ENCODE results near the gene MIPOL1.

Gene MIPOL1

DNA sequence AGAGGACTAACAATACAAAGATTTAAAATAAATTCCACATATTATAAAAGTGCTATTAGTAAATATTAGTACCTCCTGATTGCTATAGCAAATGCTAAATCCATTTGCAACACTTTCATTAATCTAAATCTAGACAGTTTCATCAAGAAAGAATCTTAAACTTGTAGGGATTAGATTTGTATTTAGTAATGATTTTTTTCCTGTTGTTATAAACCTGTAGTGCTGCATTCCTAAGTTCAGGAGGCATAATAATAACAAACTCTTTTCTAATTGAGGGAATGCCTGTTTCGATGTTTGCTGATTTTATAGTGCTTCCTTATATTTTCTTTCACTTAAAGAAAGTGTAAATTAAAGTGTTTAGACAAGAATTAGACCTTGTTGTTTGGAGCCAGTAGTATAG, 231.2 kb downstream of the MIPOL1 start:
- no peaks in the 10 kb centered on the region for H3K4me1 ChIP-seq (ENCODE audit: insufficient read depth, low read length, poor library complexity, severe bottlenecking)
- no peak overlapping the region for H3K4me3 ChIP-seq (ENCODE audit: low read length, poor library complexity, severe bottlenecking)
- H3K9ac ChIP-seq (ENCODE audit: low read depth, low read length, poor library complexity, severe bottlenecking) = no peak overlapping the region
- no peaks in the 10 kb centered on the region for H3K27me3 ChIP-seq (ENCODE audit: insufficient read depth, low read length, poor library complexity, severe bottlenecking)
- no peaks in the 10 kb centered on the region for H3K9me2 ChIP-seq (replicated peaks; ENCODE audit: low read depth, low read length)
- no peaks in the 10 kb centered on the region for H4K20me1 ChIP-seq (ENCODE audit: insufficient read depth, low read length, poor library complexity, severe bottlenecking)
- no peaks in the 10 kb centered on the region for H3K36me3 ChIP-seq (ENCODE audit: insufficient read depth, low read length)
- no peaks in the 10 kb centered on the region for H3K9me3 ChIP-seq (ENCODE audit: insufficient read depth, low read depth, low read length)
- no peak for TF ChIP-seq EZH2phosphoT487 (IDR thresholded peaks at IDR 0.05; ENCODE audit: borderline replicate concordance)
- TF ChIP-seq, protein P1, sequence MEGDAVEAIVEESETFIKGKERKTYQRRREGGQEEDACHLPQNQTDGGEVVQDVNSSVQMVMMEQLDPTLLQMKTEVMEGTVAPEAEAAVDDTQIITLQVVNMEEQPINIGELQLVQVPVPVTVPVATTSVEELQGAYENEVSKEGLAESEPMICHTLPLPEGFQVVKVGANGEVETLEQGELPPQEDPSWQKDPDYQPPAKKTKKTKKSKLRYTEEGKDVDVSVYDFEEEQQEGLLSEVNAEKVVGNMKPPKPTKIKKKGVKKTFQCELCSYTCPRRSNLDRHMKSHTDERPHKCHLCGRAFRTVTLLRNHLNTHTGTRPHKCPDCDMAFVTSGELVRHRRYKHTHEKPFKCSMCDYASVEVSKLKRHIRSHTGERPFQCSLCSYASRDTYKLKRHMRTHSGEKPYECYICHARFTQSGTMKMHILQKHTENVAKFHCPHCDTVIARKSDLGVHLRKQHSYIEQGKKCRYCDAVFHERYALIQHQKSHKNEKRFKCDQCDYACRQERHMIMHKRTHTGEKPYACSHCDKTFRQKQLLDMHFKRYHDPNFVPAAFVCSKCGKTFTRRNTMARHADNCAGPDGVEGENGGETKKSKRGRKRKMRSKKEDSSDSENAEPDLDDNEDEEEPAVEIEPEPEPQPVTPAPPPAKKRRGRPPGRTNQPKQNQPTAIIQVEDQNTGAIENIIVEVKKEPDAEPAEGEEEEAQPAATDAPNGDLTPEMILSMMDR (conservative IDR thresholded peaks at IDR 0.05; ENCODE audit: low read length) = no peak
- H3K4me2 ChIP-seq (ENCODE audit: low read depth, low read length, poor library complexity, severe bottlenecking) = no peak overlapping the region
- H2AFZ ChIP-seq (ENCODE audit: low read length) = no peak overlapping the region
- H3F3A ChIP-seq (ENCODE audit: low read depth) = no peaks in the 10 kb centered on the region
- H3K79me2 ChIP-seq (ENCODE audit: insufficient read depth, low read length) = no peaks in the 10 kb centered on the region

DNA sequence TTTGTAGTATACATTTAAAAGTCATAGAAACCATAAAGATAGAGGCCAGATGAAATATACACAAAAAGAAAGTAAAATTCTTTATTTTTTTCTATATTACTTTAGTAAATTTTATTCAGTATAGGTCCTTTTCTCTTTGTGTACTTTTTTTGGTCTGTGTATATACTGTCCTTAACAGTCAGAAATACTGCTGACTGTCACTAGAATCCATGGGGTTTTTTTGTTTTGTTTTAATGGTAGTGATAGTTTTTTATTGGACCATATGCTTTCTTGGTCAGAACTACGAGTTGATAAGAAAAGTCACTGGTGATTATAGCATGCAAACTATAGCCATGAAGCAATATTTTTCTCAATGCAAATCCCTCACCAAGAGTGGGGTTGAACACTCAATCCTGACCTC, 231.9 kb downstream of the MIPOL1 start:
- Histone ChIP-seq H3K27me3 (ENCODE audit: insufficient read depth, low read length, poor library complexity, severe bottlenecking) (no peaks in the 10 kb centered on the region), H3F3A (ENCODE audit: low read depth) (no peaks in the 10 kb centered on the region), H3K9me3 (ENCODE audit: insufficient read depth, low read depth, low read length) (no peaks in the 10 kb centered on the region), H3K79me2 (ENCODE audit: insufficient read depth, low read length) (no peaks in the 10 kb centered on the region), H3K4me1 (ENCODE audit: insufficient read depth, low read length, poor library complexity, severe bottlenecking) (no peaks in the 10 kb centered on the region), H3K9me2 (replicated peaks; ENCODE audit: low read depth, low read length) (no peaks in the 10 kb centered on the region), H4K20me1 (ENCODE audit: insufficient read depth, low read length, poor library complexity, severe bottlenecking) (no peaks in the 10 kb centered on the region), H3K9ac (ENCODE audit: low read depth, low read length, poor library complexity, severe bottlenecking) (no peak overlapping the region), H3K36me3 (ENCODE audit: insufficient read depth, low read length) (no peaks in the 10 kb centered on the region), H3K4me3 (ENCODE audit: low read length, poor library complexity, severe bottlenecking) (no peak overlapping the region), H3K4me2 (ENCODE audit: low read depth, low read length, poor library complexity, severe bottlenecking) (no peak overlapping the region), H2AFZ (ENCODE audit: low read length) (no peak overlapping the region)
- TF ChIP-seq, protein P1 (conservative IDR thresholded peaks at IDR 0.05; ENCODE audit: low read length) = no peak
- TF ChIP-seq EZH2phosphoT487 (IDR thresholded peaks at IDR 0.05; ENCODE audit: borderline replicate concordance) = no peak

DNA sequence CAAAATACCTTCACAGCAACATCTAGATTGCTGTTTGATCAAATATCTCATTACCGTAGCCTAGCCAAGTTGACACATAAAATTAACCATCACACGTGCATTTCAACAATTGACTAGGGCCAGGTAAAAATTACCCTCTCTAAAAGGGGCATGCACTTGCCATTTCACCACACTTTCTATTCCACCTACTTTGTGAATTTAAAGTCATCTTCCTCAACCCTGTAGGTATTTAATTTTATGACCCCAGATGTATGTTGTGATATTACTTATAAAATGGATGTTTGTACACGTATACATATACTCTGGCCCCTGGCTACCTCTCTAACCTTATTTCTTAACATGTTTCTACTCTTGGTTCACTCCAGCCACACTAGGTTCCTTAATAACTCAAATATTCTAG, 237.1 kb downstream of the MIPOL1 start:
- Histone ChIP-seq H3K9me2 (replicated peaks; ENCODE audit: low read depth, low read length) (no peaks in the 10 kb centered on the region), H3K79me2 (ENCODE audit: insufficient read depth, low read length) (no peaks in the 10 kb centered on the region), H3K4me2 (ENCODE audit: low read depth, low read length, poor library complexity, severe bottlenecking) (no peak overlapping the region), H2AFZ (ENCODE audit: low read length) (no peak overlapping the region), H4K20me1 (ENCODE audit: insufficient read depth, low read length, poor library complexity, severe bottlenecking) (no peaks in the 10 kb centered on the region), H3K9me3 (ENCODE audit: insufficient read depth, low read depth, low read length) (no peaks in the 10 kb centered on the region), H3K9ac (ENCODE audit: low read depth, low read length, poor library complexity, severe bottlenecking) (no peak overlapping the region), H3K4me3 (ENCODE audit: low read length, poor library complexity, severe bottlenecking) (no peak overlapping the region), H3F3A (ENCODE audit: low read depth) (no peaks in the 10 kb centered on the region), H3K27me3 (ENCODE audit: insufficient read depth, low read length, poor library complexity, severe bottlenecking) (no peaks in the 10 kb centered on the region), H3K4me1 (ENCODE audit: insufficient read depth, low read length, poor library complexity, severe bottlenecking) (no peaks in the 10 kb centered on the region), H3K36me3 (ENCODE audit: insufficient read depth, low read length) (no peaks in the 10 kb centered on the region)
- no peak for TF ChIP-seq EZH2phosphoT487 (IDR thresholded peaks at IDR 0.05; ENCODE audit: borderline replicate concordance)
- TF ChIP-seq, protein P1 (conservative IDR thresholded peaks at IDR 0.05; ENCODE audit: low read length) = no peak
